Left forelimb (tissue), 1 donor: ENCODE results near the gene KRT86.

ENCODE experiments used
- DNase-seq: peaks from one replicate; pipeline ENCODE4 v3.0.0-alpha.2; 2018; ENCODE audit warnings: low spot score

Gene KRT86

DNA sequence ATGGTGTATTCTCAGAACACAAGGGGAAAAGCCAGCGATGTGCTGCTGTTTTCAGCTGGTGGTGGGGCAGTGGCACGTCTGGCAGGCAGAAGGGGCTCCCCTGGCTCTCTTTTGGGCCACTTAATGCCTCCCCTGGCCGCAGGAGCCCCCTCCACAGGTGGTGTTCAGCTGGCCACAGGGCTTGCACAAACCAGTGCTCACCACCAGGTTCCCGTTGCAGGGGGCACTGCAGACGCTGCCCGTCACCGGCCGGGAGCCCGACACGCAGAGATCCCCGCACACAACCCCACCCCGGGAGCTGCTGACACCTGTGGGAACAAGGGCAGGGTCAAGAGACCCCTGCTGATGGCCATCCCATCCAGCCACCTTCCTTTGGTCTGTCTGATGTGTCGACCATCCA is 40.1 kb downstream of the KRT86 start:
- peak; percentile 45 for DNase-seq

- DNase-seq: peak; percentile 59
Observed at GRCh38 chr12:52315721-52316120, 41.3 kb downstream of the KRT86 start.

- no peak for DNase-seq
Observed at GRCh38 chr12:52316290-52316689, 41.8 kb downstream of the KRT86 start.

DNA sequence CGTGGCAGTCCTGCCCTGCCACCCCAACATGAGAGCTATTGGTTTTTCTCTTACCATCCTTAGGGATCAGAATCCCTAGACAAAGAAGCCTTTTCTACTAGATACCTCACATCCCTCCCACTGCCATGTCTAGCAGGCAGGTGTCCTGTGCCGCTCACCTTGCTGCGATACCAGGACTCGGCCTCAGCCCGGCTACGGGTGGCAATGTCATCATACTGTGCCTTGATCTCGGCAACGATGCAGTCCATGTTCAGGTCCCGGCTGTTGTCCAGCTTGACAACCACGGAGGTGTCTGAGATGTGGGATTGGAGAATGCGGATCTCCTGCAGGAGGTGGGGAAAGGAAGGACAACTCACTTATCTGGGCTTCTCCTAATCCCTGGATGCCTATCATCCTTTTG is 42.3 kb downstream of the KRT86 start:
- peak; percentile 23 for DNase-seq

DNA sequence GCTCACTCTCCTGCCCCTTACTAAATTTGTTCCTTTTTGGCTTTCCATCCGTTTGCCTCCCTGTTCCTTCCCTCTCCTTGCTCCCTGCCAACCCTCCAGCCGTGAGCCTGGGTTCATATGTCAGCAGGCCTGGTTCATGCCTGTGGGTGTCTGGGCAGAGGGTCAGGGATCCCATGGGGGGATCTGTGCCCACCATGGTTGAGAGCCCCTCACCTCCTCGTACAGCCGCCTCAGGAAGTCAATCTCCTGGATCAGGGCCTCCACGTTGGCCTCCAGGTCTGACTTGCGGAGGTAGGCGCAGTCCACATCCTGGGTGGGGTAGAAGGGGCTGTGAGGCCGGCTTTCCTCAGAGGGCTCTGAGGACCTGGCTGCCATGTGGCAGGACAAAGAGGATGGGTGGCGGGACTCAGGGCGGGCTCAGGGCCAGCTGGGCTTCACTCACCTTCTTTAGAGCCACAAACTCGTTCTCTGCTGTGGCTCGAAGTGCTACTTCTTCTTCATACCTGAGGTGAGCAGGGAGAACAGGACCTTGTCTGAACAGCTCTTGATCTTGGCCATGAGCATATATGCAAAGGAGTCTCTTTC is 43.1 kb downstream of the KRT86 start:
- peak; percentile 54 for DNase-seq

- peak; percentile 11 for DNase-seq
Observed at GRCh38 chr12:52318241-52318990, 44.0 kb downstream of the KRT86 start.

- DNase-seq: peak; percentile 58
Observed at GRCh38 chr12:52319097-52319496, 44.7 kb downstream of the KRT86 start.

DNA sequence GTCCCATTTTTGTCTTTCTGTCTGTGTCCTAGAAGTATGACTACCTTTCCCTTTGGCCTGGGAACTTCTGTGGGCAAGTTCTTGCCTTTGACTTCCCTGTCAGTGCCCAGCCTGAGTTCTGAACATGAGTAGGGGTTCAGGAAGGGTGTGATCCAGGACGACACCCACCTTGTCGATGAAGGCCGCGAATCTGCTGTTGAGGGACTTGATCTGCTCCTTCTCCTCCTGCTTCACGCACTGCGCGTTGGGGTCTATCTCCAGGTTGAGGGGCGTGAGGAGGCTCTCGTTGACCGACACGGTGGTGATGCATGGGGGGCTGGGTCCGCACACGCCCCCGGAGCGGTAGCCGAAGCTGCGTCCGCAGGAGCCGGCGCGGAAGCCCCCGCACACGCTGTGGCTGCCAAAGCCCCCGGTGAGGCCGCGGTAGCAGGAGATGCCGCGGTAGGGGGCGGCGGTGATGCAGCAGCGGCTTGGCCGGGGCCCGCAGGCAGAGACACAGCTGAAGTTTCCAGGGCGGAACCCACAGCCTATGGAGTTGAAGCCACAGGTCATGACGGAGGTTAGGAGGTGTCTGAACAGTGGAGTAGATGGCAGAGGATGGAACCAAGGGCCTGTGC is 46.4 kb downstream of the KRT86 start, which contains the start of gene KRT83:
Gene KRT83, minus strand, starts transcription at position 615 of the 617 bp plus-strand sequence. Its CDS starts 63 bp downstream, at position 552.
- DNase-seq: no peak

DNA sequence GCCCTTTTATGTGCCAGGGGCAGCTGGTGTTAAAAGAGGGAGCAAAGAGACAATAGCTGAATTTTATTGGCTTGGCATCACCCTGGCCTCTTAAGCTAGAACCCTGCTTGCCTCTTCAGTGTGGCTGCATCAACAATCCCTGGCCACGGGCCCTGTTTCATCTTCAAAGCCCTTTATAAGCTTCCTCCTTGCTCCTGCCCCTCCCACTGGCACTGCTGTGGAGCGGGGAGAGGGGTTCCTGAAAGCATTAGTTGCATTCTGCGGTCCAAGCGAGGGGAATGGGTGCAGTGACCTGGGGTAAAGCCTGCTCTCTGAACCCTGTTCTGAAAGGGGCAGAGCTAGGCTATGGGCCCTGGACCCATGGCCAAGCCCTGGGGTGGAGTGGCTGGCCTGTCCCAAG is 47.0 kb downstream of the KRT86 start:
- no peak for DNase-seq

GRCh38 chr12:52322069-52322468 is 47.6 kb downstream of the KRT86 start:
- DNase-seq: no peak

GRCh38 chr12:52323001-52323400 is 48.6 kb downstream of the KRT86 start:
- DNase-seq: no peak

DNA sequence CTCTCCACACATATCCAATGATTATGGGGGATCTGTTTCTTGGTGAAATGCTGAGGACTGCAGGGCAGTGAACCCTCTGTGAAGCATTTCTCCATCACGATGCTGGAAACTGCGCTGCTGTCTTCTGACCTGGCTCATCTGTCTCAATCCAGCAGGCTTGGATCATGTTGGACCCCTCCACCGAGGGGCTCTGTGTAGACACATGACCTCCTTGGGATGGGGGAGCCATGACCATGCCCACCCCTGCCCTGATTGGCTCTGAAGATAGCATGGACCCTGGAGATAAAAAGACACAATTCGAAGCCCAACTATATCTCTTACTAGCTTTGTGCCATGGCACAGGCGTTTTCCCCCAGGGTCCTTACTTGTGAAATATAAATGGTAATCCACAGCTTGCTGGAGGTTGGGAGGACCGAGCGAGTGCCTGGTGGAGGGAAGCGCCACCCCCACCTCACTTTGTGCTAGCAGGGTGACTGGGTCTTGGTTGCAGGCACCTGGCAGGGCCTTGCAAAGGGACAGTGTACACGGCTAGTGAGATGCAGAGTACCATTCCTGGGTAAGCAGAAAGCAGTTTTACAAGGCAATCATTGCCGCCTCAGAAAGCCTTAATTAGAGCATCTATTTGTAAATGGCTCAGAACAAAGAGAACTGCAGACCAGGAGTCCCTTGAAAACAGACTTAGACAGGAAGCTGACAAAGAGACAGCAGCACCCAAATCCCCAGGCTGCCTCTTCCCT is 49.1 kb downstream of the KRT86 start:
- no peak for DNase-seq

DNA sequence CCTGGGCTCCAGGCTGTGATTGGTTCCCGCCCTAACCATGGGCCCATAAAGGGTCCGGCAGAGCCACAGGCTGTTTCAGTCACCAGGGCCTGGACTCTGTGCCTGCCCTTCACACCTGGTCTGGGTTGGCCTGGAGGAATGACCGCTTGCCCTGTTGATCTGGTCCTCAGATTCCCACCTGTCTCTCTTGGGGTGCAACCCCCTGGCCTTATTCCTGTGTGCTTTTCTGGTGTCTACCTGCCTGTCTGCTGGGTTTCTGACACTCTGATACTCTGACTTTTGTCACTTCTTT is 49.7 kb downstream of the KRT86 start:
- DNase-seq: no peak

DNA sequence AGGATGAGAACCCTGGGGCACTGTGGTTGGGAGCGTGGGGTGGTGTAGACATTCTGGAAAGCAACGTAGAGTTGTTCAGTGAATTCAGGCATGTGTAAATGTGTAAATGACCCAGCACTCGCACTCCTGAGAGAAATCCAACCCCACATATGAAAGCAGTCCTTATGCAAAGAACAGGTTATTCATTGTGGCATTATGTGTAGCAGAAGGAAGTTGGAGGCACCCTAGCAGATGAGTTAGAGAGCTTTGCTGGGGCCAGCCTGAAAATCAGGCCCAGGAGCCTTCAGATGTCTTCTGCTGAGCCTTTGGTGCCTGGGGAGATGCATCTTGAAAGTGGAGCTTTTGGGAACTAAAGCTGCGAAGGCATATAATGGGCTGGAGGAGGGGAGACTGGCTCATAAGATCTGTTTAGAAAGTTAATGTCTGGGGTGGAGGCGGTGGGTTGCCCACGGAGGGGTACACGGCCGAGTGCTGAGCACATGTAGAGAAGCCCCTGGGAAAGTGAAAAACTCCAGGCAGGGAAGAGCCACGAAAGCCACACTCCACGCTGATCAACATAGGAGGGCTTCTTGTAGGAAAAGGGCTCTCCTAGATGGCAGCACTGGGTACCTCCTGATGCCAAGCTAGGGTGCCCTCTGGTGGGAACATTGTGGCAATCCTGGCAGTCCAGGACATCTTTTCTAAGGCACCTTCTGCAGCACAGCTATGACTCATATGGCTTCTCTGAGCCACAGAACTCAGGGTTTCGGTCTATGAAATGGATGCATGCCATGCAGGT is 52.8 kb downstream of the KRT86 start:
- DNase-seq: no peak

DNA sequence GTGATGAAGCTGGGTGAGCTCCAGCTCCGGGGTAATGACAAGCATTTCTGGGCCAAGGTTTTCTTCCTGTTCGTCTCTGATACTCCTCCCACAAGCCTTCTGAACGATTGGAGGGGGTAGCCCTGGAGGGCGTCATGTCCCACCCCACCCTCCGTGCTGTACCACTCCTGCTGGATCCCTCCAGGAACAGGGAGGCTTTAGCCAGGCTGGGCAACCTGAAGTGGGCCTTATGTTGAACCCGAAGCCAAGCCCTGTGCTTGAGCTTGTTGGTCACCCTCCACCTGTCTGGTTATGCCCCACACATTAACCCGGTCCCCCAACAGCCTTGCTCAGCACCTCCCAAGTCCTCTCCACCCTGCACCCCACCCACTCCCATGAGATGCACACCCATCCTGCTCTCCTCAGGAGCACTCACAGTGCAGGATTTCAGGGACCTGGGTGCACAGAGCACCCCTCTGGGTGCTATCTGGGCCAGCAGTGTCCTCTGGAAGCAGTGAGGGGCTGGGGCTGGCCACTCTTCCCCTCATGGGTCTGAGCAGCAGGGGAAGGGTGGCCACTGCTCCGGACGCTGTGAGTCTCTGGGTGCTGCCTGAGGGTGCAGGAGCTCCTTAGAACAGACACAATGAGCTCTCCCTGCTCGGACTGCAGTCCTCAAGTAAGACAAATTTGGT is 53.5 kb downstream of the KRT86 start:
- DNase-seq: no peak

DNA sequence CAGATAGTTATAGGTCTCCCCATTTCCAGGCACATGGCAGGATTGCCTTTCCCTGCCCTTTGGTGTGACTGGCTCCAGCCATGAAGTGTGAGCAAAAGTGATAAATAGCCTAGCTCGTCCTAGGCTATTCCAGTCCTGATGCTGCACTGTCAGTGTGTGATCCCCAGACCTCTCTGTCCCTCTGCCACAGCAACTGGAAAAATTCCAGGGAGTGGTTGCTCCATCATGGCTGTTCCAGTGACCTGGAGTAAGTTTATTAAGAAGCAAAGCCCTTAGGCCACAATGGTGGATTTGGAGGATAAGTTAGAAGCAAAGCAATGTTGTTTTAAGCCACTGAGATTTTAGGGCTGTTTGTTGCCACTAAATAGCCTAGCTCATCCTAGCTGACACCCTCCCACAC is 56.6 kb downstream of the KRT86 start:
- no peak for DNase-seq

DNA sequence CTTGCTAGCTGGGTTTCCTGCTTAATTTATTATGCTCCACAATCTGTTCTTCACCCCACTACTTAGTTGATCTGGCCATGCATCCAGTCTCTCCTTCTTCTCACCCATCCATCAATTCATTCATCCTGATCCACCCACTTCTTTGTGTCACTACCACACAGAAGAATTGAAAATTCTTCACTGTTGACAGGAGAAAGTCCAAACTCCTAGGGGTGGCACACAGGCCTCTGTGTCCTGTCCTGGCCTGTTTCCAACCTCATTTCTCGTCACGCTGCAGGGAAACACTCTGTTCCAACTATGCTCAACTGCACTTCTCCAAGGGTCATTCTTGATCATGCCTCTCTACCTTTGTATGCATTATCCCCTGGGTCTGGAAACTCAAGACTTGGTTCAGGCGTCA is 57.4 kb downstream of the KRT86 start:
- no peak for DNase-seq

- no peak for DNase-seq
Observed at GRCh38 chr12:52332381-52332780, 57.9 kb downstream of the KRT86 start.

- DNase-seq: no peak
Observed at GRCh38 chr12:52333321-52333720, 58.9 kb downstream of the KRT86 start.

GRCh38 chr12:52334185-52334584 is 59.7 kb downstream of the KRT86 start:
- no peak for DNase-seq

DNA sequence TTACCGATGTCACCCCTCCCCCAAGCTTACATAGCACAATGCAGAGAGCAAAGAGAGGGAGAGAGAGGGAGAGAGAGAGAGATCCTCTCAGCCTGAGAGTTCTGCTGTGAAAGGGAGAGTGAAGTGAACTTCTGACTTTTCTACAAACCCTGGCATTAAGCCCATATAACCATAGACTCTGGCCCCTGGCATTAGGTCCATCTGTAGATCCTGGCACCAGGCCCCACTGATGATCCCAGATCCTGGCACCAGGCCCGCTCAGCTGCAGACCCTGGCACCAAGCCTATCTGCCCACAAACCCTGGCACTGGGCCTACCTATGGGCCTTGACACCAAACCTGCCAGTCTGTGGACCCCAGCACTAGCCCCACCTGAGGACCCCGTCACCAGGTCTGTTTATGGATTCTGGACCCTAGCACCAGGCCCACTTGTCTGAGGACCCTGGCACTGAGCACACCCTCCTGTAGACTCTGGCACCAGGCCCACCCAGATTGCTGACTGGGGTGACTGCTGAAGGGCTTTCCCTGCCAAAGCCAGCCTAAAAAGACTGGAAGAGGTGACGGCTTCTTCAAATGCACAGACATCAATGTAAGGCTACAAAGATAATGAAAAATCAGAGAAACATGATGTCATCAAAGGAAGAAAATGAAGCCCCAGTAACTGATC is 61.3 kb downstream of the KRT86 start:
- DNase-seq: no peak
